WTC11 (cell line): ENCODE data around the gene MIB1. TPM values are rescaled to one million over a fixed set of nuclear protein-coding genes. Genes with fewer than 3 reads are reported as not detected.

Source experiments
- total RNA-seq: library from RNA; stranded (reverse); gene quantifications from 3 replicates; pipeline ENCODE4 v1.2.3, GENCODE V29; 2021

MIB1 gene
- total RNA-seq, 1 experiment from 2014 or later: 63.9 TPM

Other genes starting within 250 kb of the MIB1 start
- 35.2 to 46.5 TPM (median 35.5 TPM) in 3 replicates for gene ESCO1, start 140.1 kb upstream of the MIB1 start, total RNA-seq
- 136 to 140 TPM (median 137 TPM) in 3 replicates for gene SNRPD1, start 128.5 kb upstream of the MIB1 start, total RNA-seq
- 11.1 to 12.1 TPM (median 11.5 TPM) in 3 replicates for gene ABHD3, start 36.0 kb upstream of the MIB1 start, total RNA-seq